H1 (cell line): ENCODE results near the gene AGT. TPM values are rescaled to one million over a fixed set of nuclear protein-coding genes. Genes with fewer than 3 reads are reported as not detected.

Source experiments
- POLR2A ChIP-seq, 2 experiments: IDR thresholded peaks; 1 replicate in 1 of 2; 2 replicates in 1 of 2; pipeline ENCODE4 v1.6.1; 2011; ENCODE audit warnings: low read depth in 2 of 2, low read length in 2 of 2, mild to moderate bottlenecking in 2 of 2; ENCODE audit errors: control extremely low read depth in 1 of 2
- polyA plus RNA-seq, 7 experiments: library from polyadenylated mRNA; depleted of rRNA in 3 of 7; stranded (reverse) in 5 of 7; unstranded in 2 of 7; fragments of >200 nt in 5 of 7; fragments of 200-250 nt in 2 of 7; gene quantifications; 1 replicate in 5 of 7; 2 replicates in 1 of 7; 4 replicates in 1 of 7; pipeline versions ENCODE4 v1.2.1 to v1.2.3, GENCODE V29; 2011 to 2013; ENCODE audit warnings: missing spikeins in 2 of 7, mixed read lengths in 2 of 7
- total RNA-seq: library from RNA; stranded (reverse); fragmentation: NEBNext Ultra II Directional; extraction: Animal tissue kit (Norgen Biotek cat#: 25700); gene quantifications from 2 replicates; pipeline ENCODE4 v1.2.1, GENCODE V29; 2021

Gene AGT
- total and polyA plus RNA-seq, 2 of the 8 experiments (the other 6 are each of a cell fraction or from before 2014, with no cell fraction given): 0.20 TPM; not detected in 1

DNA sequence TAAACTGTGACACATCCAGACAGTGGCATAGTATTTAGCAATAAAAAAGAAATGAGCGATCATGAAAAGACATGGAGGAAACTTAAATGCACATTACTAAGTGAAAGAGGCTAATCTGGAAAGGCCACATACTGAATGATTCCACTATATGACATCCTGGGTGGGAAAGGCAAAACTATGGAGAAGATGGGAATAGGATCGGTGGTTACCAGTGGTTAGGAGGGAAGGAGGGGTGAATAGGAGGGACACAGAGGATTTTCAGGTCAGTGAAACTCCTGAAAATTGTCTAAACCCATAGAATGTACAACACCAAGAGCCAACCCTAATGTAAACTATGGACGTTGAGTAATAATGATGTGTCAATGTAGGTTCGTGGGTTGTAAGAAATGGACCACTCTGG is 13.8 kb downstream of the AGT start (continued):
- TF ChIP-seq POLR2A (IDR thresholded peaks at IDR 0.05; ENCODE audit: control extremely low read depth in 1 of 2, low read depth in 2 of 2, low read length in 2 of 2): no peak
